ENCODE data around the gene OGFR. TPM values are rescaled to one million over a fixed set of nuclear protein-coding genes. Genes with fewer than 3 reads are reported as not detected.

The OGFR gene
- total RNA-seq, 4 donors from 2014 or later: 32.1 to 54.1 (median 42.5) TPM

DNA sequence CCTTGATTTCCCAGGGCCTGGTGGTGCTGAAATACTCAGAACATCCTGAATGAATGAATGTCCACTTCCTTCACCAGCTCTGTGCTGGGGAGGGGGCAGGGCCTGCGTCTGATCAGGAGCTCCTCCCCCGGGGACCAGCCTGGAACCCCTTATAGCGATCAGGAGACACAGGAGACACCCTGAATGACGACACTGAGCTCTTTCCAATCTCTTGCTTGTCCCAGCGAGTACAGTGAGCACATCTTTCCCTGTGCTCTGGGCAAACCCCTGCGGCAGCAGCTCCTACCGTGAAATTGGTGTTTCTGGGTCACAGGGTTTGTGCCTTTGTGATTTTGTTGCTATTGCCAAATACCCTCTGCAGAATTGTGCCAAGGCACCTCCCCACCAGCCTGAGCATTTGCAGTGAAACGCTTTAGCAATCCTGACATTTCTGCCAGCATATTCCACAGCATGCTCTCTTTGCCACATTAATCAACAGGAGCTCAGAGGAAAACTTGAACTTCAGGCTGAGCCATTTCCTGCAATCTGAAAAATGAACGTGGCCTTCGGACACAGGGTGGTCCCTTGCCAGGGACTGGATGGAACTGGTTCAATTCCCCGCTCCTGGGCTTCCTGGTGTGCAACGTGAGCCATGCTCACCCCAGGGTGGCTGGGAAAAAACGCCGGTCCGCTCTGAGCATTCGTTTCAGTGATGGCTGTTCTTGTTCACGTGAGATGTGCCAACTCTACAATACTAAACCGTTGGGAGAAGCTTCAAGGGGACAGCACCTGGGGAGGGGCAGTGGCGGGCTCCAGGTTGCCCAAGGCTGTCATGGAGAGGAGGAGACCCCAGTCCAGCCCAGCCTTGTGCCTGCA lies 31.4 kb upstream of the OGFR start:
- no peak for TF ChIP-seq POLR2A (IDR thresholded peaks at IDR 0.05)
- TF ChIP-seq POLR2AphosphoS5 (IDR thresholded peaks at IDR 0.05): no peak
- TF ChIP-seq, protein P1, sequence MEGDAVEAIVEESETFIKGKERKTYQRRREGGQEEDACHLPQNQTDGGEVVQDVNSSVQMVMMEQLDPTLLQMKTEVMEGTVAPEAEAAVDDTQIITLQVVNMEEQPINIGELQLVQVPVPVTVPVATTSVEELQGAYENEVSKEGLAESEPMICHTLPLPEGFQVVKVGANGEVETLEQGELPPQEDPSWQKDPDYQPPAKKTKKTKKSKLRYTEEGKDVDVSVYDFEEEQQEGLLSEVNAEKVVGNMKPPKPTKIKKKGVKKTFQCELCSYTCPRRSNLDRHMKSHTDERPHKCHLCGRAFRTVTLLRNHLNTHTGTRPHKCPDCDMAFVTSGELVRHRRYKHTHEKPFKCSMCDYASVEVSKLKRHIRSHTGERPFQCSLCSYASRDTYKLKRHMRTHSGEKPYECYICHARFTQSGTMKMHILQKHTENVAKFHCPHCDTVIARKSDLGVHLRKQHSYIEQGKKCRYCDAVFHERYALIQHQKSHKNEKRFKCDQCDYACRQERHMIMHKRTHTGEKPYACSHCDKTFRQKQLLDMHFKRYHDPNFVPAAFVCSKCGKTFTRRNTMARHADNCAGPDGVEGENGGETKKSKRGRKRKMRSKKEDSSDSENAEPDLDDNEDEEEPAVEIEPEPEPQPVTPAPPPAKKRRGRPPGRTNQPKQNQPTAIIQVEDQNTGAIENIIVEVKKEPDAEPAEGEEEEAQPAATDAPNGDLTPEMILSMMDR (IDR thresholded peaks at IDR 0.05): no peak
- no peak for TF ChIP-seq EP300 (IDR thresholded peaks at IDR 0.05)

DNA sequence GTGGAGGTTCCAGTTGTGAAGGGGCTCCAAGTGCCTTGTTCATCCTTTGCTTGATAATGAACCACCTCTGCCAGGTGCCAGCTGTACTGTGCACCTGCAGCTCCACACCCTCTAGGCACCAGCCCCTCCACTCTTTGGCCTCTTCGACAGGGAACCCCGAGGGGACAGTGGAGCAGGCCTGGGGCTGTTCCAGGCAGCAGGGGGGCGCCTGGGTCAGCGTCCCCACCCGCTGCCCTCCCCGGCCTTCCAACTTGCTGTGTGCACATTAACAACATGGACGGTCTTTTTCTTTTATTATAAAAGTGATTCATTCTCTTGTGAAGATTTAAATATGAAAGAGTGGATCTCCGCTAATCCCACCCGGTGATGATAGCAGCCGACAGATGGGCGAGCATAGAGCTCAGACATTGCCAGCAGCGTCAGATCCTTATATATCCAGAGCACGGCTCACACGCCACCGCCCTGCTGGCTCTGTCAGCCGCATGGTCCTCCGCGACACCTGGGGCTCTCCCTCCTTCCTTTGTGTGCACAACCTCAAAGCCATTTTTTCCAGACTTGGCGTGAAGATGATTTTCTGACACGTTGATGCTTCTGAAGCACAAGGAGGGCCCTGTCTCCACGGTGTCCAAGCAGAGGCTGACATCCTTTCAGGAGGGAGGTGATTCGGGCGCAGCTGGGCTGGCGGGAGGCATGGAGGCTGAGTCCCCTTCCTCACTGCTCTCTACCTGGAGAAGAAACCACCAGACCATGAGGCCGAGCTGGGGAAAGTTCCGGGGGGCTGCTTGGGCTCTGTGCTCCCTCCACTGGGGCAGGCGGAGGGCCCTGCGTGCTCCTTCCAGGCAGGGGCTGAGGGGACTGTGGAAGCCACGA lies 30.6 kb upstream of the OGFR start:
- no peak for DNase-seq (ENCODE audit: low spot score in 2 of 2)

More for the DNA sequence above, 31.4 kb upstream of the OGFR start:
- no peaks in the 10 kb centered on the region for H3K9me3 ChIP-seq
- H3K27me3 ChIP-seq: peaks cover 24% of the 10 kb centered on the region
- WGBS: 42% methylated on average over 16 of the region's 19 CpGs
- no peak for DNase-seq (ENCODE audit: low spot score in 2 of 2)
- no peaks in the 10 kb centered on the region for H3K36me3 ChIP-seq
- H3K27ac ChIP-seq: no peak overlapping the region
- H3K4me3 ChIP-seq: no peak overlapping the region
- peaks cover 29% of the 10 kb centered on the region for H3K4me1 ChIP-seq

DNA sequence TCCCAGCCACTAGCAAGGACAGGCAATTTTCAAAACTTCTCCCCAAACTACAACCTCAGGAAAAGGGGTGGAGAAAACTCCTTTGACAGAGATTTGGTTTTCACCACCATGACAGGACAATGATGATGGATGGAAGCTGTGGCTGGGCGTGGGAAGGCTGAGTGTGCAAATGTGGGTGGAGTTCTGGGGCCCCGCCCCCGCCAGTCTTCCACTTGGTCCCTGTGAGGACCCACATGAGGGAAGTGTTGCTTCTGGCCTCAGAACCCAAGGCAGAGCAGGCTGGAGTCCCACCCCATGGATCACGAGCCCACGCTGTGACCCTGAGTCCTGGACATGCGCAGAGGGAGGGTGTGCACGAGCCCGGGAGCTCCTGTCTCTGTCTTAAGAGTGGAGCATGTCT lies 29.9 kb upstream of the OGFR start:
- 81% methylated on average over 4 of the region's 8 CpGs for WGBS
- no peak for DNase-seq (ENCODE audit: low spot score in 2 of 2)
- H3K27me3 ChIP-seq: peaks cover 34% of the 10 kb centered on the region
- no peak overlapping the region for H3K27ac ChIP-seq
- H3K36me3 ChIP-seq: no peaks in the 10 kb centered on the region
- TF ChIP-seq POLR2A (IDR thresholded peaks at IDR 0.05): no peak
- TF ChIP-seq, protein P1 (IDR thresholded peaks at IDR 0.05): no peak
- no peak overlapping the region for H3K4me3 ChIP-seq
- peaks cover 23% of the 10 kb centered on the region for H3K4me1 ChIP-seq
- H3K9me3 ChIP-seq: no peaks in the 10 kb centered on the region

More for the DNA sequence above, 30.6 kb upstream of the OGFR start:
- Histone ChIP-seq H3K9me3 (no peaks in the 10 kb centered on the region), H3K27ac (no peak overlapping the region), H3K4me1 (peaks cover 23% of the 10 kb centered on the region), H3K36me3 (no peaks in the 10 kb centered on the region), H3K27me3 (peaks cover 27% of the 10 kb centered on the region), H3K4me3 (no peak overlapping the region)
- TF ChIP-seq, protein P1 (IDR thresholded peaks at IDR 0.05): no peak
- TF ChIP-seq EP300 (IDR thresholded peaks at IDR 0.05) (no peak), POLR2AphosphoS5 (IDR thresholded peaks at IDR 0.05) (no peak), POLR2A (IDR thresholded peaks at IDR 0.05) (no peak)
- 57% methylated on average over 26 of the region's 29 CpGs for WGBS

DNA sequence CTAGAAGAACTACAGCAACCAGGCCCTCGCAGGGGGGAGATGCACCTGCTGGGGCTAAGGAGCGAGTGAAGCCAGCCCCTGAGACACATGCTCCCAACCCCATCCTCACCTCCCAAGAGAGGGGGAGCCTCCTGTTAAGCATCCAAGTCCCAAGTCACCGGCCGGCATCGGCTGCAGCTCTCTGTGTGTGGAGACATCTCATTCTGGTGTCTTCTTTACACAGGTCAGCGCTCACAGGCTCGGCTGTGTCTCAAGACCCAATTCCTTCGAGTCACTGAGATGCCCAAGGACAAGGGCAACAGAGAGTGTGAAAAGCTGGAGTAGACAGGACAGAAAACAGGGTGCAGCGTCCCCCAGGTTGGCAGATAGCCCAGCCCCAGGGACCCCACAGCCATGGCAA lies 29.4 kb upstream of the OGFR start:
- no peaks in the 10 kb centered on the region for H3K36me3 ChIP-seq
- 83% methylated on average over 8 of the region's 9 CpGs for WGBS
- no peaks in the 10 kb centered on the region for H3K9me3 ChIP-seq
- no peak for DNase-seq (ENCODE audit: low spot score in 2 of 2)
- peaks cover 23% of the 10 kb centered on the region for H3K4me1 ChIP-seq
- no peak overlapping the region for H3K4me3 ChIP-seq
- no peak overlapping the region for H3K27ac ChIP-seq
- H3K27me3 ChIP-seq: peaks cover 38% of the 10 kb centered on the region
- TF ChIP-seq, protein P1 (IDR thresholded peaks at IDR 0.05): no peak
- no peak for TF ChIP-seq POLR2A (IDR thresholded peaks at IDR 0.05)
- TF ChIP-seq POLR2AphosphoS5 (IDR thresholded peaks at IDR 0.05): no peak
- no peak for TF ChIP-seq EP300 (IDR thresholded peaks at IDR 0.05)
